ENCODE data around the gene PHF21A. TPM values are rescaled to one million over a fixed set of nuclear protein-coding genes. Genes with fewer than 3 reads are reported as not detected.
"Not testable (repeated sequence)": the region's sequence is repeated elsewhere in the genome, so short reads cannot be mapped to it uniquely, and the experiment has no call there.

PHF21A gene
- total RNA-seq, 2 donors from 2014 or later = 24.7 to 48.0 TPM

- H3K27ac ChIP-seq = no peak within 1 kb of the TSS
- intact Hi-C loops (cut with DNase I) = no loop called here
- H3K4me1 ChIP-seq (replicated peaks) = no peaks in the 10 kb centered on the region
- WGBS = 58% methylated on average over 16 of the region's 18 CpGs
- H3K9me3 ChIP-seq = no peaks in the 10 kb centered on the region
- DNase-seq (ENCODE audit: low spot score) = no peak
- H3K36me3 ChIP-seq = peaks cover 2 to 9% of the 10 kb centered on the region in 2 donors
- H3K4me3 ChIP-seq = no peak within 1 kb of the TSS
- TF ChIP-seq, protein P1, sequence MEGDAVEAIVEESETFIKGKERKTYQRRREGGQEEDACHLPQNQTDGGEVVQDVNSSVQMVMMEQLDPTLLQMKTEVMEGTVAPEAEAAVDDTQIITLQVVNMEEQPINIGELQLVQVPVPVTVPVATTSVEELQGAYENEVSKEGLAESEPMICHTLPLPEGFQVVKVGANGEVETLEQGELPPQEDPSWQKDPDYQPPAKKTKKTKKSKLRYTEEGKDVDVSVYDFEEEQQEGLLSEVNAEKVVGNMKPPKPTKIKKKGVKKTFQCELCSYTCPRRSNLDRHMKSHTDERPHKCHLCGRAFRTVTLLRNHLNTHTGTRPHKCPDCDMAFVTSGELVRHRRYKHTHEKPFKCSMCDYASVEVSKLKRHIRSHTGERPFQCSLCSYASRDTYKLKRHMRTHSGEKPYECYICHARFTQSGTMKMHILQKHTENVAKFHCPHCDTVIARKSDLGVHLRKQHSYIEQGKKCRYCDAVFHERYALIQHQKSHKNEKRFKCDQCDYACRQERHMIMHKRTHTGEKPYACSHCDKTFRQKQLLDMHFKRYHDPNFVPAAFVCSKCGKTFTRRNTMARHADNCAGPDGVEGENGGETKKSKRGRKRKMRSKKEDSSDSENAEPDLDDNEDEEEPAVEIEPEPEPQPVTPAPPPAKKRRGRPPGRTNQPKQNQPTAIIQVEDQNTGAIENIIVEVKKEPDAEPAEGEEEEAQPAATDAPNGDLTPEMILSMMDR (IDR thresholded peaks at IDR 0.05) = no peak
- TF ChIP-seq POLR2A (IDR thresholded peaks at IDR 0.05) (no peak), POLR2AphosphoS5 (IDR thresholded peaks at IDR 0.05) (no peak)
- no peaks in the 10 kb centered on the region for H3K27me3 ChIP-seq (replicated peaks; ENCODE audit: insufficient read depth)
Observed at GRCh38 chr11:45906965-45907611, 214.2 kb downstream of the PHF21A start, which contains the start of gene FREY1. Gene FREY1, minus strand, starts transcription at chr11:45907271. Its CDS starts 26 bp downstream, at chr11:45907245.

GRCh38 chr11:45906096-45906682 lies 215.1 kb downstream of the PHF21A start:
- intact Hi-C loops (cut with DNase I) = no loop called here
- peaks cover 2 to 7% of the 10 kb centered on the region in 2 donors for H3K36me3 ChIP-seq
- no peaks in the 10 kb centered on the region for H3K4me1 ChIP-seq (replicated peaks)
- TF ChIP-seq POLR2A (IDR thresholded peaks at IDR 0.05) (no peak), POLR2AphosphoS5 (IDR thresholded peaks at IDR 0.05) (no peak)
- TF ChIP-seq, protein P1 (IDR thresholded peaks at IDR 0.05) = no peak
- whole genome bisulfite sequencing = 81% methylated on average over 18 of the region's 19 CpGs
- DNase-seq (ENCODE audit: low spot score) = no peak
- no peaks in the 10 kb centered on the region for H3K27me3 ChIP-seq (replicated peaks; ENCODE audit: insufficient read depth)
- no peak overlapping the region for H3K27ac ChIP-seq
- H3K4me3 ChIP-seq = no peak overlapping the region
- H3K9me3 ChIP-seq = no peaks in the 10 kb centered on the region

GRCh38 chr11:45905576-45905975 lies 215.7 kb downstream of the PHF21A start:
- intact Hi-C loops (cut with DNase I) = not testable (repeated sequence)
- WGBS = 72% methylated on average over 6 of the region's 6 CpGs

DNA sequence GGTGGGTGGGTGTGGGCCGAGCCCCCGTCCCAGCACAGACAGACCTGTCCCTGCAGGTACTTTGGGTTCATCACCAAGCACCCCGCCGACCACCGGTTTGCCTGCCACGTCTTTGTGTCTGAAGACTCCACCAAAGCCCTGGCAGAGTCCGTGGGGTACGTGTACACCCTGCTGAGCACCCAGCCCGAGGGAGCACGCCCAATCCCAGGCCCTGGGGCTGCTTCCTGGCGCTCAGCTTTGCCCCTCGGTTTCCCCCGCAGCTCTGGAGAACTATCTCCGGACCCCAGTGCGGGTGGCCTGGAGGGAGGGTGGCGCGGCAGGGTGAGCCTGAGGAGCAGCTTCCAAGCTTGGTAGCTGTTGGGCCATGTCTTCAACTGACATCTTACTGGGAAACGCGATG lies 216.2 kb downstream of the PHF21A start:
- TF ChIP-seq, protein P1 (IDR thresholded peaks at IDR 0.05) = no peak
- no peak for TF ChIP-seq POLR2AphosphoS5 (IDR thresholded peaks at IDR 0.05)
- no peak for TF ChIP-seq POLR2A (IDR thresholded peaks at IDR 0.05)
- Histone ChIP-seq H3K27me3 (replicated peaks; ENCODE audit: insufficient read depth) (no peaks in the 10 kb centered on the region), H3K9me3 (no peaks in the 10 kb centered on the region), H3K36me3 (no peaks in the 10 kb centered on the region), H3K27ac (no peak overlapping the region), H3K4me1 (replicated peaks) (peaks cover 5% of the 10 kb centered on the region), H3K4me3 (no peak overlapping the region)
- 92% methylated on average over 18 of the region's 19 CpGs for WGBS
- DNase-seq (ENCODE audit: low spot score) = no peak
- intact Hi-C loops (cut with DNase I) = no loop called here

More at GRCh38 chr11:45905576-45905975, 215.7 kb downstream of the PHF21A start:
- H3K4me3 ChIP-seq; H3K4me1 ChIP-seq (replicated peaks); DNase-seq (ENCODE audit: low spot score); H3K27ac ChIP-seq; H3K9me3 ChIP-seq; H3K27me3 ChIP-seq (replicated peaks; ENCODE audit: insufficient read depth); H3K36me3 ChIP-seq: not testable (repeated sequence)

GRCh38 chr11:45904309-45904915 lies 216.8 kb downstream of the PHF21A start:
- H3K4me3 ChIP-seq = no peak overlapping the region
- no peaks in the 10 kb centered on the region for H3K27me3 ChIP-seq (replicated peaks; ENCODE audit: insufficient read depth)
- H3K36me3 ChIP-seq = no peaks in the 10 kb centered on the region
- H3K4me1 ChIP-seq (replicated peaks) = peaks cover 5% of the 10 kb centered on the region
- intact Hi-C loops (cut with DNase I) = no loop called here
- no peak for TF ChIP-seq POLR2A (IDR thresholded peaks at IDR 0.05)
- no peak for TF ChIP-seq POLR2AphosphoS5 (IDR thresholded peaks at IDR 0.05)
- TF ChIP-seq, protein P1 (IDR thresholded peaks at IDR 0.05) = no peak
- DNase-seq (ENCODE audit: low spot score) = no peak
- H3K27ac ChIP-seq = no peak overlapping the region
- H3K9me3 ChIP-seq = no peaks in the 10 kb centered on the region
- 70% methylated on average over 14 of the region's 15 CpGs for WGBS
